GM12892 (cell line): ENCODE results near the gene ELL.
"Not testable (repeated sequence)": the region's sequence is repeated elsewhere in the genome, so short reads cannot be mapped to it uniquely, and the experiment has no call there.

Experiments used
- POLR2A ChIP-seq: IDR thresholded peaks from 2 replicates; pipeline ENCODE4 v1.6.1; 2011; ENCODE audit warnings: low read depth, low read length, control low read depth
- POLR2AphosphoS5 ChIP-seq: IDR thresholded peaks from 2 replicates; pipeline ENCODE4 v1.6.1; 2011; ENCODE audit warnings: low read depth, low read length, control low read depth
- TAF1 ChIP-seq: IDR thresholded peaks from 2 replicates; pipeline ENCODE4 v1.6.1; 2011; ENCODE audit warnings: low read depth, mild to moderate bottlenecking, control low read depth, low read length, borderline replicate concordance

- not testable (repeated sequence) for TF ChIP-seq POLR2A, POLR2AphosphoS5, TAF1
Observed at GRCh38 chr19:18402455-18403248, 119.2 kb downstream of the ELL start.
